GM18511 (cell line): ENCODE data around the gene MTMR12.

ENCODE experiments used
- ATAC-seq: cut with Tn5 transposase; IDR thresholded peaks from one replicate; pipeline ENCODE4 v1.9.1; 2021; ENCODE audit warnings: mild to moderate bottlenecking, moderate library complexity; ENCODE audit not compliant: unreplicated experiment

MTMR12 gene

GRCh38 chr5:32277798-32278197, 34.9 kb downstream of the MTMR12 start:
- peak; percentile 38 for ATAC-seq

GRCh38 chr5:32276173-32276853, 36.4 kb downstream of the MTMR12 start:
- ATAC-seq, result peak; percentile 49

- ATAC-seq, result no peak
Measured at GRCh38 chr5:32275396-32275741, 37.4 kb downstream of the MTMR12 start.

- ATAC-seq, result no peak
Measured at GRCh38 chr5:32274548-32275395, 38.0 kb downstream of the MTMR12 start.

GRCh38 chr5:32273821-32274220, 38.9 kb downstream of the MTMR12 start:
- ATAC-seq, result no peak

- no peak for ATAC-seq
Measured at GRCh38 chr5:32272746-32273145, 40.0 kb downstream of the MTMR12 start.

GRCh38 chr5:32270946-32271345, 41.8 kb downstream of the MTMR12 start:
- ATAC-seq, result no peak

GRCh38 chr5:32270178-32270577, 42.6 kb downstream of the MTMR12 start:
- no peak for ATAC-seq

- no peak for ATAC-seq
Measured at GRCh38 chr5:32265902-32266301, 46.8 kb downstream of the MTMR12 start.

- ATAC-seq, result no peak
Measured at GRCh38 chr5:32264957-32265572, 47.7 kb downstream of the MTMR12 start.

- ATAC-seq, result no peak
Measured at GRCh38 chr5:32263684-32264083, 49.1 kb downstream of the MTMR12 start.

GRCh38 chr5:32261198-32261597, 51.5 kb downstream of the MTMR12 start:
- peak; percentile 78 for ATAC-seq

GRCh38 chr5:32259033-32259432, 53.7 kb downstream of the MTMR12 start:
- no peak for ATAC-seq

GRCh38 chr5:32258424-32258823, 54.3 kb downstream of the MTMR12 start:
- ATAC-seq, result no peak

GRCh38 chr5:32255540-32255900, 57.2 kb downstream of the MTMR12 start:
- no peak for ATAC-seq

GRCh38 chr5:32254881-32255539, 57.7 kb downstream of the MTMR12 start:
- no peak for ATAC-seq

- no peak for ATAC-seq
Measured at GRCh38 chr5:32251871-32252458, 60.8 kb downstream of the MTMR12 start.

GRCh38 chr5:32249668-32250067, 63.1 kb downstream of the MTMR12 start:
- ATAC-seq, result no peak

- no peak for ATAC-seq
Measured at GRCh38 chr5:32245742-32246141, 67.0 kb downstream of the MTMR12 start.

GRCh38 chr5:32244017-32244416, 68.7 kb downstream of the MTMR12 start:
- no peak for ATAC-seq
